Hepatocyte (in vitro differentiated cells): Measurements from ENCODE around the gene DHRS1. TPM values are rescaled to one million over a fixed set of nuclear protein-coding genes. Genes with fewer than 3 reads are reported as not detected.

Experiments
- DNase-seq: peaks from one replicate; pipeline ENCODE4 v3.0.0-alpha.2; 2016; ENCODE audit warnings: low spot score
- H2AFZ ChIP-seq: fragments of 200-600 bp; sonication (generic); 2 replicates; pipeline ENCODE4 v1.6.0; 2016; ENCODE audit warnings: antibody characterized with exemption, mild to moderate bottlenecking
- H3K27ac ChIP-seq: fragments of 200-600 bp; sonication (generic); 2 replicates; pipeline ENCODE4 v1.5.1; 2016; ENCODE audit warnings: mild to moderate bottlenecking
- H3K27me3 ChIP-seq: fragments of 200-600 bp; sonication (generic); 2 replicates; pipeline ENCODE4 v1.6.1; 2016
- H3K36me3 ChIP-seq: fragments of 200-600 bp; sonication (generic); replicated peaks from 2 replicates; pipeline ENCODE4 v1.5.1; 2016; ENCODE audit warnings: low read depth; ENCODE audit not compliant: insufficient read depth
- H3K4me1 ChIP-seq: fragments of 200-600 bp; sonication (generic); 2 replicates; pipeline ENCODE4 v1.5.1; 2016; ENCODE audit warnings: mild to moderate bottlenecking, moderate library complexity; ENCODE audit not compliant: insufficient read depth
- H3K4me2 ChIP-seq: fragments of 200-600 bp; sonication (generic); 2 replicates; pipeline ENCODE4 v1.6.0; 2016
- H3K4me3 ChIP-seq: fragments of 200-600 bp; sonication (generic); 2 replicates; pipeline ENCODE4 v1.5.1; 2016; ENCODE audit warnings: mild to moderate bottlenecking
- H3K79me2 ChIP-seq: fragments of 200-600 bp; sonication (generic); 2 replicates; pipeline ENCODE4 v1.6.0; 2017; ENCODE audit warnings: mild to moderate bottlenecking
- H3K9me2 ChIP-seq: fragments of 200-600 bp; sonication (generic); replicated peaks from 2 replicates; pipeline ENCODE4 v1.6.0; 2017; ENCODE audit warnings: mild to moderate bottlenecking; ENCODE audit not compliant: insufficient read depth
- H3K9me3 ChIP-seq: fragments of 200-600 bp; sonication (generic); 2 replicates; pipeline ENCODE4 v1.5.1; 2016; ENCODE audit warnings: low read depth, mild to moderate bottlenecking
- H4K20me1 ChIP-seq: fragments of 200-600 bp; sonication (generic); 2 replicates; pipeline ENCODE4 v1.6.0; 2016; ENCODE audit warnings: mild to moderate bottlenecking; ENCODE audit not compliant: insufficient read depth, poor library complexity, severe bottlenecking
- EZH2 ChIP-seq: fragments of 200-600 bp; sonication (generic); IDR thresholded peaks from 2 replicates; pipeline ENCODE4 v1.6.1; 2016; ENCODE audit warnings: antibody characterized with exemption, mild to moderate bottlenecking, borderline replicate concordance
- EZH2phosphoT487 ChIP-seq: fragments of 200-600 bp; sonication (generic); IDR thresholded peaks from one replicate; pipeline ENCODE4 v1.6.1; 2018; ENCODE audit warnings: antibody characterized with exemption, mild to moderate bottlenecking, low read depth, moderate library complexity; ENCODE audit not compliant: unreplicated experiment, severe bottlenecking
- WGBS: methylation state at CpG from one replicate; pipeline ENCODE4 v1.1.6; 2016; ENCODE audit warnings: low lambda C conversion rate; ENCODE audit errors: missing lambda C conversion rate; 5-methylcytosine and 5-hydroxymethylcytosine counted together
- polyA plus RNA-seq: library from polyadenylated mRNA; unstranded; fragments of >200 nt; fragmentation: Nextera tagmentation; extraction: Ambion mirVana; gene quantifications from 2 replicates; pipeline ENCODE4 v1.2.1, GENCODE V29; 2016
- total RNA-seq: library from RNA; depleted of rRNA; stranded (reverse); fragments of >200 nt; gene quantifications from 2 replicates; pipeline ENCODE4 v1.2.3, GENCODE V29; 2014
- TF ChIP-seq, protein P1 (sequence below): fragments of 200-600 bp; sonication (generic); IDR thresholded peaks from 2 replicates; pipeline ENCODE4 v1.5.1; 2016; ENCODE audit warnings: antibody characterized with exemption, mild to moderate bottlenecking; ENCODE audit not compliant: poor library complexity

The DHRS1 gene
- total and polyA plus RNA-seq, 2 experiments from 2014 or later: 23.0 to 39.5 TPM

DNA sequence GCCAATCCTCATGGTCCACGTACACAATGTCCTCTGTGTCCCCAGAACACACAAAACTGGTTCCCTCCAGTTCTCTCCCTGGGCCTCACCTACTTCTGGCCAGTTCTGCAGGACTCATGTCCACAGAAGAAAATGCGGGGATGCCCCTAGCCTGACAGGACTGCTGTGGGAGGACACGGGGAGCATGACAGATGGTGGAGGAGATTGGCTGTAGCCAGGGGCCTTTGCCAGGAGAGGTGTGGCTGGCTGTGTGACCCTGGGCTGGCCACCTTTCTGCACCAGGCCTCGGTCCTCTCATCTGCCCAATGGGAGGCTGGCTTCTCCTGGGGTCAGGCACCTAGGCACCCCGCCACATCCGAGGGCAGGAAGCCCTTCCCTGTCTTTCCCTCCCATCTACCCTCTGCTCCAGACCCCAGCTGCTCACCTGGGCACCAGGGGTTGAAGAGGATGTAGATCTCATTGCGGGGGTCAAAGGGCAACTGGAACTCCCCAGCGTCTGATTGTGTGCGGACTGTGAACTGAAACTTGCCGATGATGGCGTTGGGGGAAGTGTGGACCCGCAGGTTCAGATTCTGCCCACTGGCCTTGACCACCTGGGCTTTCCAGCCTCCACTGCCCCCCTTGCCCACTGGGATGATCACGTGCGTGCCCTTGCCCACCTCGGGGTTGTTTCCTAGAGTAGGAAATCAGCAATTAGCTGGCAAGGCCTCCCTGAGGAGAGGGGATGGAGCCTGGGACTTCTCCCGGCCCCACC is 39.4 kb downstream of the DHRS1 start:
- Histone ChIP-seq H3K27me3 (no peaks in the 10 kb centered on the region), H2AFZ (no peak overlapping the region), H3K9me3 (no peaks in the 10 kb centered on the region), H3K27ac (no peak overlapping the region), H4K20me1 (no peaks in the 10 kb centered on the region), H3K4me2 (no peak overlapping the region), H3K4me1 (no peaks in the 10 kb centered on the region), H3K9me2 (no peaks in the 10 kb centered on the region), H3K36me3 (no peaks in the 10 kb centered on the region), H3K79me2 (no peaks in the 10 kb centered on the region), H3K4me3 (no peak overlapping the region)
- TF ChIP-seq EZH2 (no peak), EZH2phosphoT487 (no peak)
- TF ChIP-seq, protein P1, sequence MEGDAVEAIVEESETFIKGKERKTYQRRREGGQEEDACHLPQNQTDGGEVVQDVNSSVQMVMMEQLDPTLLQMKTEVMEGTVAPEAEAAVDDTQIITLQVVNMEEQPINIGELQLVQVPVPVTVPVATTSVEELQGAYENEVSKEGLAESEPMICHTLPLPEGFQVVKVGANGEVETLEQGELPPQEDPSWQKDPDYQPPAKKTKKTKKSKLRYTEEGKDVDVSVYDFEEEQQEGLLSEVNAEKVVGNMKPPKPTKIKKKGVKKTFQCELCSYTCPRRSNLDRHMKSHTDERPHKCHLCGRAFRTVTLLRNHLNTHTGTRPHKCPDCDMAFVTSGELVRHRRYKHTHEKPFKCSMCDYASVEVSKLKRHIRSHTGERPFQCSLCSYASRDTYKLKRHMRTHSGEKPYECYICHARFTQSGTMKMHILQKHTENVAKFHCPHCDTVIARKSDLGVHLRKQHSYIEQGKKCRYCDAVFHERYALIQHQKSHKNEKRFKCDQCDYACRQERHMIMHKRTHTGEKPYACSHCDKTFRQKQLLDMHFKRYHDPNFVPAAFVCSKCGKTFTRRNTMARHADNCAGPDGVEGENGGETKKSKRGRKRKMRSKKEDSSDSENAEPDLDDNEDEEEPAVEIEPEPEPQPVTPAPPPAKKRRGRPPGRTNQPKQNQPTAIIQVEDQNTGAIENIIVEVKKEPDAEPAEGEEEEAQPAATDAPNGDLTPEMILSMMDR: no peak
- WGBS: 86% methylated on average over 16 of the region's 16 CpGs
- DNase-seq: no peak

DNA sequence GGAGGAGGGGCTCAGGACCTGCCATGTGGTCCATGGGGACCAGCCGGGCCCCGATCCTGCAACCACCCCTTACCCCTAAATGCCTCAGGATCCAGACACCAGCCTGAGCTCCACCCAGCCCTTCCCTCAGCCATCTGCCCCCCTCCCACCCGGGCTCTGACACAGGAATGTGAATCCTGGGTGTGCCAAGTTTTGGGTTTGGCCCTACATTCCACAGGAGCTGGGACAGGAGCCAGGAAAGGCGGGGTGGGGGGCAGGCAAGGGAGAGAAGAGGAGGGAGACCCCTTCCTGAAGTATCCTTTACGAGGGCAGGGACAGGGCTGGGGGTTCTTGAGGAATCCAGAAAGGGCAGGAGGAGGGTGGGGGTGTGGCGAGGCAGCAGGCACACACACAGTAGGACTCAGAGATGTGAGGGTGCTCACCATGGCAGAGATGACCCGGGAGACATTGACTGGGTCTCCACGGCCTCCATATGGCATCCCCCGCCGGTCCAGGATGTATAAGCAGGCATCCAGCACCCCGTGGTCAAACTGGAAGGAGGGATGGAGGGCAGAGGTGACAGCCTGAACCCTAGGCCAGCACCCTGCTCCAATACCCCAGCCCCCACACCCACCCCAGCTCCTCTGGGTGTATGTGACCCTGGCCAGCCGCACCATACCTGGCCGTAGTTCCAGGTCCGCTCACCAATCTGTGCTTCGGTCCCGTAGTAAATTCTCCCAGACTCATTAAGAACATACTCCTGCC is 40.1 kb downstream of the DHRS1 start:
- TF ChIP-seq, protein P1: no peak
- TF ChIP-seq EZH2: no peak
- TF ChIP-seq EZH2phosphoT487: no peak

DNA sequence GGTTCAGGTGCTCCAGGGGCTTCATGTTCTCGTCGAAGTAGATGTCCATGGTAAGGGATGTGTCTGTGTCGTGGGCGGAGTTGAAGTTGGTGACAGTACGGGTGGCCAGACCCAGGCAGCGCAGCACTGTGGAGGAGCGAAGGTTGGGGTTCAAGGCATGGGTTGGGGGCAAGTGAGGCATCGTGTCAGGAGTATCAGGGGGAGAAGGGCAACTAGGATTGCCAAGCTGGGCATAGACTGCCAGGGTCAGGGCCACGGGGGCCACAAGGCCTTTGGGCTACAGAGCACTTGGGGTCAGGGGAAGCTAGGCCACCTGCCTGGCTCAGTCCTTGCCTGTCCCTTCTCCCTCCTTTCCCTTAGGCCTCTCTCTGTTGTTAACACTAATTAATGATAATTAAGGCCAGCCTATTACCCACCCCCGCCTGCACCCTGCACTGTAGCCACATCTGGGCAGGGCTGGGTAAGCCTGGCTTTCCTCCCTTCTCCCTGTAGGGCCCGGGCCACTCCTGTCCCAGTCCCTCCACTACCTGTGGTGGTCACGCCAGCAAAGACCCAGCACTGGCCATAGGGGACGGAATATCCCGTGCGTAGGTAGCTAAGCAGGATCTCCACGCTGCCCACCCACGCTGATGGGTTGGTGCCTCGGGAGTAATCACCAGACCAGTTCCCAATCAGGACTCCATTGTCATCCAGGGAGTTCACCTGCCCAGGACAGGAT is 40.9 kb downstream of the DHRS1 start:
- 90% methylated on average over 18 of the region's 18 CpGs for WGBS
- Histone ChIP-seq H3K36me3 (no peaks in the 10 kb centered on the region), H3K27ac (no peak overlapping the region), H3K79me2 (no peaks in the 10 kb centered on the region), H3K9me3 (no peaks in the 10 kb centered on the region), H2AFZ (no peak overlapping the region), H4K20me1 (no peaks in the 10 kb centered on the region), H3K9me2 (no peaks in the 10 kb centered on the region), H3K4me3 (no peak overlapping the region), H3K27me3 (no peaks in the 10 kb centered on the region), H3K4me1 (no peaks in the 10 kb centered on the region), H3K4me2 (no peak overlapping the region)
- no peak for TF ChIP-seq EZH2phosphoT487
- TF ChIP-seq, protein P1: no peak
- no peak for TF ChIP-seq EZH2
- DNase-seq: no peak

More for the DNA sequence above, 40.1 kb downstream of the DHRS1 start:
- H3K27me3 ChIP-seq: no peaks in the 10 kb centered on the region
- H2AFZ ChIP-seq: no peak overlapping the region
- no peak overlapping the region for H3K4me2 ChIP-seq
- no peaks in the 10 kb centered on the region for H3K36me3 ChIP-seq
- DNase-seq: no peak
- no peaks in the 10 kb centered on the region for H3K9me3 ChIP-seq
- WGBS: 84% methylated on average over 10 of the region's 16 CpGs
- H4K20me1 ChIP-seq: no peaks in the 10 kb centered on the region
- no peak overlapping the region for H3K27ac ChIP-seq
- no peaks in the 10 kb centered on the region for H3K4me1 ChIP-seq
- H3K79me2 ChIP-seq: no peaks in the 10 kb centered on the region
- H3K9me2 ChIP-seq: no peaks in the 10 kb centered on the region
- H3K4me3 ChIP-seq: no peak overlapping the region
